ENCODE measurements around the gene CASP6. TPM values are rescaled to one million over a fixed set of nuclear protein-coding genes. Genes with fewer than 3 reads are reported as not detected.

CASP6 gene
- total and polyA plus RNA-seq, 2 donors (not counting 1 experiment from before 2014, with no cell fraction given), result 7.7 to 11.6 TPM

DNA sequence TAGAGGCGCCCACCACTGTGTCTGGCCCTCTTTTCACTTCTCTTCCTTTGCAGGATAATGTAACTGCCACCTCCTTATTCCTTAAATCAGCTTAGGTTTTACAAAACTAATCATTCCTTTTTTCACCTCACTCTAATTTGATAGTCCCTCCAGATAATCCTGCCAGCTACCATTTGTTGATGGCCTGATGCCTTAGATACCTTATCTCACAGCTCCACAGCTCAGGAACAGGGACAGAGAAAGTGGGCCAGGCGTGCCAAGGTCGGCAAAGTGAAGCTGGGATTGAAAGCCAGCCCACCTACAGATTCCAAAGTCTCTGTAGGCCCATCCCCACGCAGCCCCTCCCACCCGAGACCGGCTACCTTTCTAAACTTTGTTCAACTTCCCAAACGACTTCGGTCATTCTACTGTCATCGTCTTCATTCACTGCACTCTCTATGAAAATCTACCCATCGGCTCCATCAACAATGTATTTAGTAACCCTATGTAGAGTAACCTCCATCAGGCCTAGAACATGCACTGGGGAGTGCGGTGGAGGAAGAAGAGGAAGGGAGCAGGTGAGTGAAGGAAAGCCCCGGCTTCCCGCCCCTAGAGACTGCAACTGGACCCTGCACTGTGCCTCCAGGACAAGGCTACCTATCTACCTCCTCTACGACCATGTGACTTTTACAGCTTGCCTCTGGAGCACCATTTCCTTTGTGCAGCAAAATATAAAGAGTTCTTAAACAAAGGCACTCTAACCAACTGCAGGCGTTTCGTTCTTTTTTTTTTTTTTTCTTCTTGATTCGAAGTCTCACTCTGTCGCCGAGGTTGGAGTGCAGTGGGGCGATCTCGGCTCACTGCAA lies 1.5 kb downstream of the CASP6 start:
- Histone ChIP-seq H4K20me1 (ENCODE audit: control insufficient read depth, insufficient read depth, low read length, poor library complexity, severe bottlenecking) (no peaks in the 10 kb centered on the region), H3K9ac (ENCODE audit: low read length) (peak overlapping the region; percentile 85), H3K36me3 (replicated peaks in 1 of 2; ENCODE audit: control extremely low read depth in 1 of 2, control insufficient read depth in 1 of 2, extremely low read depth in 1 of 2, insufficient read depth in 2 of 2, low read length in 1 of 2) (no peaks in the 10 kb centered on the region), H3K79me2 (ENCODE audit: control insufficient read depth, insufficient read depth, low read length) (peaks cover 3% of the 10 kb centered on the region), H3K9me3 (ENCODE audit: control extremely low read depth in 1 of 3, control insufficient read depth in 2 of 3, insufficient read depth in 1 of 3, low read length in 2 of 3) (no peaks in the 10 kb centered on the region), H3K4me3 (ENCODE audit: control extremely low read depth in 1 of 5, extremely low read depth in 1 of 5, insufficient read depth in 1 of 5, low read depth in 2 of 5, low read length in 4 of 5) (peak overlapping the region; percentile 69 to 86 (median 78)), H2AFZ (ENCODE audit: insufficient read depth, low read depth, low read length, poor library complexity, severe bottlenecking) (peak overlapping the region; percentile 97), H3K4me2 (replicated peaks; ENCODE audit: low read depth, low read length, poor library complexity, severe bottlenecking) (peak overlapping the region; percentile 92), H3K4me1 (ENCODE audit: control insufficient read depth in 2 of 2, insufficient read depth in 2 of 2, low read length in 2 of 2) (peaks cover 14 to 18% of the 10 kb centered on the region in 2 donors), H3K27me3 (replicated peaks in 1 of 4; ENCODE audit: control extremely low read depth in 1 of 4, control insufficient read depth in 3 of 4, insufficient read depth in 4 of 4, low read length in 3 of 4) (no peaks in the 10 kb centered on the region), H3K27ac (ENCODE audit: low read length in 2 of 2) (no peak overlapping the region)
- H3K9me3 Mint-ChIP-seq (ENCODE audit: insufficient read depth), result no peaks in the 10 kb centered on the region
- peak overlapping the region; percentile 97 for H3K4me3 Mint-ChIP-seq
- intact Hi-C loops (cut with micrococcal nuclease), result loop anchor here (2.0 to 10.0 kb wide), 3 partner anchors 113 to 493 kb away; partner anchors contain the start of genes ELOVL6, GAR1 and MCUB
- H3K27me3 Mint-ChIP-seq, result no peaks in the 10 kb centered on the region
- DNase-seq (peak; percentile 28), ATAC-seq (ENCODE audit: low read depth) (no peak)
- ChIA-PET CTCF (interaction anchor here (1.1 to 2.0 kb wide), 4 partner anchors 16 to 279 kb away, joined by 4 to 7 read pairs (median 6); partner anchors contain the start of genes MCUB and SEC24B), POLR2A (interaction anchor here (0.7 to 0.9 kb wide), 2 partner anchors 142 to 168 kb away, joined by 3 read pairs; no protein-coding TSS in a partner anchor)
- H3K4me1 Mint-ChIP-seq, result peaks cover 22% of the 10 kb centered on the region
- peak overlapping the region; percentile 16 for H3K27ac Mint-ChIP-seq
- WGBS (ENCODE audit: insufficient coverage), result 37% methylated on average over 12 of the region's 21 CpGs
- TF ChIP-seq EZH2 (IDR thresholded peaks at IDR 0.05; ENCODE audit: borderline replicate concordance, insufficient read depth, low read depth, low read length, poor library complexity, severe bottlenecking), result no peak
- TF ChIP-seq, protein P1, sequence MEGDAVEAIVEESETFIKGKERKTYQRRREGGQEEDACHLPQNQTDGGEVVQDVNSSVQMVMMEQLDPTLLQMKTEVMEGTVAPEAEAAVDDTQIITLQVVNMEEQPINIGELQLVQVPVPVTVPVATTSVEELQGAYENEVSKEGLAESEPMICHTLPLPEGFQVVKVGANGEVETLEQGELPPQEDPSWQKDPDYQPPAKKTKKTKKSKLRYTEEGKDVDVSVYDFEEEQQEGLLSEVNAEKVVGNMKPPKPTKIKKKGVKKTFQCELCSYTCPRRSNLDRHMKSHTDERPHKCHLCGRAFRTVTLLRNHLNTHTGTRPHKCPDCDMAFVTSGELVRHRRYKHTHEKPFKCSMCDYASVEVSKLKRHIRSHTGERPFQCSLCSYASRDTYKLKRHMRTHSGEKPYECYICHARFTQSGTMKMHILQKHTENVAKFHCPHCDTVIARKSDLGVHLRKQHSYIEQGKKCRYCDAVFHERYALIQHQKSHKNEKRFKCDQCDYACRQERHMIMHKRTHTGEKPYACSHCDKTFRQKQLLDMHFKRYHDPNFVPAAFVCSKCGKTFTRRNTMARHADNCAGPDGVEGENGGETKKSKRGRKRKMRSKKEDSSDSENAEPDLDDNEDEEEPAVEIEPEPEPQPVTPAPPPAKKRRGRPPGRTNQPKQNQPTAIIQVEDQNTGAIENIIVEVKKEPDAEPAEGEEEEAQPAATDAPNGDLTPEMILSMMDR (IDR thresholded peaks at IDR 0.05), result no peak
